Parathyroid adenoma (tissue), 2 donors: ENCODE data around the gene TMEM92.
A peak's percentile ranks its signal among the peaks of the same experiment; 100 is the strongest.

Source experiments
- H2AFZ ChIP-seq: fragments of 300-600 bp; sonication (generic); one replicate; pipeline ENCODE4 v1.7.0; 2017; ENCODE audit warnings: antibody characterized with exemption, mild to moderate bottlenecking
- H3K27ac ChIP-seq: fragments of 300-600 bp; sonication (generic); one replicate; pipeline ENCODE4 v1.7.0; 2017
- H3K27me3 ChIP-seq: fragments of 300-600 bp; sonication (generic); one replicate; pipeline ENCODE4 v1.7.0; 2017; ENCODE audit warnings: low read length; ENCODE audit not compliant: control insufficient read depth, insufficient read depth
- H3K36me3 ChIP-seq: fragments of 300-600 bp; sonication (generic); one replicate; pipeline ENCODE4 v1.7.0; 2017; ENCODE audit warnings: low read length; ENCODE audit not compliant: control insufficient read depth, insufficient read depth
- H3K4me1 ChIP-seq: fragments of 300-600 bp; sonication (generic); one replicate; pipeline ENCODE4 v1.7.0; 2017; ENCODE audit warnings: control low read depth
- H3K4me2 ChIP-seq: fragments of 300-600 bp; sonication (generic); one replicate; pipeline ENCODE4 v1.7.0; 2017; ENCODE audit warnings: low read length
- H3K4me3 ChIP-seq: fragments of 300-600 bp; sonication (generic); one replicate; pipeline ENCODE4 v1.7.0; 2017; ENCODE audit warnings: low read depth, low read length
- H3K79me2 ChIP-seq: fragments of 300-600 bp; sonication (generic); one replicate; pipeline ENCODE4 v1.7.0; 2017; ENCODE audit warnings: control low read depth
- H3K9ac ChIP-seq: fragments of 300-600 bp; sonication (generic); one replicate; pipeline ENCODE4 v1.7.0; 2017; ENCODE audit warnings: mild to moderate bottlenecking
- H3K9me3 ChIP-seq: fragments of 300-600 bp; sonication (generic); one replicate; pipeline ENCODE4 v1.7.0; 2017; ENCODE audit warnings: low read length; ENCODE audit not compliant: control insufficient read depth
- TF ChIP-seq, protein P1 (sequence below): fragments of 300-600 bp; sonication (generic); IDR thresholded peaks from one replicate; pipeline ENCODE4 v1.7.0; 2017; ENCODE audit warnings: antibody characterized with exemption, mild to moderate bottlenecking
- donor health status: primary hyperparathyroidism.

The TMEM92 gene

DNA sequence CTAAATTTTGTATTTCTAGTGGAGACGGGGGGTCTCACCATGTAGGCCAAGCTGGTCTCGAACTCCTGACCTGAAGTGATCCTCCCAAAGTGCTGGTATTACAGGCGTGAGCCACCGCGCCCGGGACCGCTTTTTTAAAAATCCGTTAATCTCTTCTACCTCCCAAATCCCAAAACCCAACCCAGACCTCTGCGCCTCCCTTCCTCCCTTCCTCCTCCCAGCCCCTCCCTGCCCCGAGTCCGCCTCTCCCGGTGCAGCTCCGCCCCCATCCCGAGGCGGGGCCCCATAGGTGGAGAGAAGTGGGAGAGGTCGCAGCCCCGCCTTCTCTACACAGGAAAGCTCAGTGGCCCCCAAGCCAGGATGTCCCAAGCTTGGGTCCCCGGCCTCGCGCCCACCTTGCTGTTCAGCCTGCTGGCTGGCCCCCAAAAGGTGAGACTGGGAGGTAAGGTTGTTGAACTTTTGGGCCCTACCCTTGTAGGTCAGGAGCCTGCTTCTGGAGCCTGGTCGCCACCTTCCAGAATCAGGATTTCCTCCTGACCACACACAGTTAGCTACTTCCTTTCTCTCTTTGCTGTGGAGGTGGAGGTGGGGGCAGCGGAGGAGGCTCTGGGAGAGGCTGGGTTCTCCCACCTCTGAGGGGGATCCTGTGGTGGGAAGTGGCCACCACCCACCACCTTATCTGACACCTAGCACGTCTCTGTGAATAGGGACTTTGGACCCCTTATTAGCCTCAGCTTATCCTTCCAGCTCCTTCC, at the start of gene TMEM92:
TSS of gene TMEM92 (plus strand) at position 325 of the 755 bp plus-strand sequence. CDS start at position 361, 36 bp downstream.
- Histone ChIP-seq H3K4me3 (peak within 1 kb of the TSS; percentile 48), H3K36me3 (no peaks in the 10 kb centered on the region), H3K79me2 (no peaks in the 10 kb centered on the region), H3K4me1 (no peaks in the 10 kb centered on the region), H3K9me3 (no peaks in the 10 kb centered on the region), H3K4me2 (peak within 1 kb of the TSS; percentile 70), H3K27me3 (no peaks in the 10 kb centered on the region), H3K27ac (no peak within 1 kb of the TSS), H3K9ac (no peak within 1 kb of the TSS), H2AFZ (peak within 1 kb of the TSS; percentile 85)
- TF ChIP-seq, protein P1, sequence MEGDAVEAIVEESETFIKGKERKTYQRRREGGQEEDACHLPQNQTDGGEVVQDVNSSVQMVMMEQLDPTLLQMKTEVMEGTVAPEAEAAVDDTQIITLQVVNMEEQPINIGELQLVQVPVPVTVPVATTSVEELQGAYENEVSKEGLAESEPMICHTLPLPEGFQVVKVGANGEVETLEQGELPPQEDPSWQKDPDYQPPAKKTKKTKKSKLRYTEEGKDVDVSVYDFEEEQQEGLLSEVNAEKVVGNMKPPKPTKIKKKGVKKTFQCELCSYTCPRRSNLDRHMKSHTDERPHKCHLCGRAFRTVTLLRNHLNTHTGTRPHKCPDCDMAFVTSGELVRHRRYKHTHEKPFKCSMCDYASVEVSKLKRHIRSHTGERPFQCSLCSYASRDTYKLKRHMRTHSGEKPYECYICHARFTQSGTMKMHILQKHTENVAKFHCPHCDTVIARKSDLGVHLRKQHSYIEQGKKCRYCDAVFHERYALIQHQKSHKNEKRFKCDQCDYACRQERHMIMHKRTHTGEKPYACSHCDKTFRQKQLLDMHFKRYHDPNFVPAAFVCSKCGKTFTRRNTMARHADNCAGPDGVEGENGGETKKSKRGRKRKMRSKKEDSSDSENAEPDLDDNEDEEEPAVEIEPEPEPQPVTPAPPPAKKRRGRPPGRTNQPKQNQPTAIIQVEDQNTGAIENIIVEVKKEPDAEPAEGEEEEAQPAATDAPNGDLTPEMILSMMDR: no peak

DNA sequence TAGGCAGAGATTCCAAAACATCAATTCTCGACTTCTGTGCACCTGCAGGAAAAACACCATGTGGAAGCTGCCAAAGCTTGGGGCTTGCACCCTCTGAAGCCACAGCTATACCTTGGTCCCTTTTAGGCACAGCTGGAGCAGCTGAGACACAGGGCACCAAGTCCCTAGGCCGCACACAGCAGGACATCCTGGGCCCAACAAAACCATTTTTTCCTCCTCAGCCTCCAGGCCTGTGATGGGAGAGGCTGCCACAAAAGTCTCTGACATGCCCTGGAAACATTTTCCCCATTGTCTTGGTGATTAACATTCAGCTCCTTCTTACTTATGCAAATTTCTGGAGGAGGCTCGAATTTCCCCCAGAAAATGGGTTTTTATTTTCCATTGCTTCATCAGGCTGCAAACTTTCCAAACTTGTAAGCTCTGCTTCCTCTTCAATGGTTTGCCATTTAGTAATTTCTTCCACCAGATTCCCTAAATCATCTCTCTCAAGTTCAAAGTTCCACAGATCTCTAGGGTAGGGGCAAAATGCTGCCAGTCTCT, 48.5 kb upstream of the TMEM92 start:
- H3K27me3 ChIP-seq: no peaks in the 10 kb centered on the region
- H2AFZ ChIP-seq: no peak overlapping the region
- TF ChIP-seq, protein P1: no peak
- H3K27ac ChIP-seq: no peak overlapping the region
- H3K79me2 ChIP-seq: no peaks in the 10 kb centered on the region
- no peak overlapping the region for H3K4me2 ChIP-seq
- H3K4me1 ChIP-seq: no peaks in the 10 kb centered on the region
- no peaks in the 10 kb centered on the region for H3K36me3 ChIP-seq
- no peak overlapping the region for H3K9ac ChIP-seq
- H3K9me3 ChIP-seq: no peaks in the 10 kb centered on the region
- no peak overlapping the region for H3K4me3 ChIP-seq

DNA sequence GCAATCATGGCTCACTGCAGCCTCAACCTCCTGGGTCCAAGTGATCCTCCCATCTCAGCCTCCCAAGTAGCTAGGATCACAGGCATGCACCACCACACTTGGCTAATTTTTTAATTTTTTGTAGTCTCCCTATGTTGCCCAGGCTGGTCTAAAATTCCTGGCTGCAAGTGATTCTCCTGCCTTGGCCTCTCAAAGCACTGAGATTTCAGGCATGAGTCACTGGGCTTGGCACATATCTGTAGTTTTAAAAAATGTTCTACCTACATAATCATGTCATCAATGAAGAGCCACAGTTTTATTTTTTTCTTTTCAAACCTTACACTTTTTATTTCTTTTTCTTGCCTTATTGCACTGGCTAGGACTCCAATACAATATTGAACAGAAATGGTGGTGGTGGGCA, 39.7 kb upstream of the TMEM92 start:
- no peak overlapping the region for H3K27ac ChIP-seq

DNA sequence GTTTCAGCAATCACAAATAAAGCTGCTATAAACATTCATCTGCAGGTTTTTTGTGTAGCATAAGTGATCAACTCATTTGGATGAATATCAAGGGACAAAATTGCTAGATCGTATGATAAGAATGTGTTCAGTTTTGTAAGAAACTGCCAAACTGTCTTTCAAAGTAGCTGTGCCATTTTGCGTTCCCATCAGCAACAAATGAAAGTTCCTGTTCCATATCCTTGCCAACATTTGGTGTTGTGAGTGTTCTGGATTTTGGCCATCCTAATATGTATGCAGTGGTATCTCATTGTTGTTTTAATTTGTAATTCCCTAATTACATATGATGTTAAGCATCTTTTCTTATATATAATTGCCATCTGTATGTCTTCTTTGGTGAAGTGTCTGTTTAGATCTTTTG, 36.4 kb upstream of the TMEM92 start:
- no peak overlapping the region for H2AFZ ChIP-seq
- no peaks in the 10 kb centered on the region for H3K36me3 ChIP-seq
- no peaks in the 10 kb centered on the region for H3K9me3 ChIP-seq
- no peak overlapping the region for H3K4me3 ChIP-seq
- H3K27me3 ChIP-seq: no peaks in the 10 kb centered on the region
- H3K79me2 ChIP-seq: no peaks in the 10 kb centered on the region
- TF ChIP-seq, protein P1: no peak
- H3K4me1 ChIP-seq: no peaks in the 10 kb centered on the region
- no peak overlapping the region for H3K9ac ChIP-seq
- H3K27ac ChIP-seq: no peak overlapping the region
- no peak overlapping the region for H3K4me2 ChIP-seq

More for the DNA sequence above, 39.7 kb upstream of the TMEM92 start:
- Histone ChIP-seq H3K36me3 (no peaks in the 10 kb centered on the region), H3K4me3 (no peak overlapping the region), H3K27me3 (no peaks in the 10 kb centered on the region), H2AFZ (no peak overlapping the region), H3K9me3 (no peaks in the 10 kb centered on the region), H3K4me2 (no peak overlapping the region), H3K9ac (no peak overlapping the region), H3K79me2 (no peaks in the 10 kb centered on the region), H3K4me1 (no peaks in the 10 kb centered on the region)
- TF ChIP-seq, protein P1: no peak
